WTC11 (cell line): ENCODE measurements around the gene SEZ6. TPM values are rescaled to one million over a fixed set of nuclear protein-coding genes. Genes with fewer than 3 reads are reported as not detected.

Experiments
- ATAC-seq: fragments of 200-7000 bp; cut with Tn5 transposase; 2 replicates; pipeline ENCODE4 v1.10.0; 2021; ENCODE audit warnings: mild to moderate bottlenecking, moderate library complexity
- CTCF ChIA-PET: fragments of 300-600 bp; sonication (Branson Sonifier 250); formaldehyde crosslinking; loops from one replicate; lab custom pipeline; 2021; ENCODE audit warnings: antibody characterized with exemption; lab: Charles Lee
- POLR2A ChIA-PET: fragments of 350-600 bp; sonication (Branson Sonifier 250); formaldehyde crosslinking; loops from one replicate; lab custom pipeline; 2021; ENCODE audit warnings: antibody characterized with exemption; lab: Charles Lee
- DNase-seq: peaks from one replicate; pipeline ENCODE4 v3.0.0; 2021; ENCODE audit warnings: low spot score
- H3K27ac Mint-ChIP-seq: 2 replicates; pipeline ENCODE4 v1.8.0; 2021; ENCODE audit warnings: mixed read lengths
- H3K27me3 Mint-ChIP-seq: 2 replicates; pipeline ENCODE4 v1.8.0; 2021; ENCODE audit warnings: low read depth, mild to moderate bottlenecking, moderate library complexity, mixed read lengths
- H3K36me3 Mint-ChIP-seq: 2 replicates; pipeline ENCODE4 v1.8.0; 2021; ENCODE audit warnings: mixed read lengths
- H3K4me1 Mint-ChIP-seq: 2 replicates; pipeline ENCODE4 v1.8.0; 2022; ENCODE audit warnings: mixed read lengths
- H3K4me3 Mint-ChIP-seq: 2 replicates; pipeline ENCODE4 v1.8.0; 2021; ENCODE audit warnings: mild to moderate bottlenecking, moderate library complexity, mixed read lengths
- H3K9me3 Mint-ChIP-seq: 2 replicates; pipeline ENCODE4 v1.8.0; 2021; ENCODE audit warnings: mixed read lengths
- CTCF ChIP-seq: fragments of 200-600 bp; IDR thresholded peaks from 2 replicates; pipeline ENCODE4 v1.8.0; 2022; ENCODE audit warnings: antibody characterized with exemption
- GRHL2 ChIP-seq: fragments of 250-450 bp; sonication (Bioruptor Pico); IDR thresholded peaks from 2 replicates; pipeline ENCODE4 v1.8.0; 2022; ENCODE audit warnings: mild to moderate bottlenecking, moderate library complexity; ENCODE audit not compliant: insufficient replicate concordance, severe bottlenecking
- GTF2I ChIP-seq: fragments of 250-450 bp; sonication (Bioruptor Pico); conservative IDR thresholded peaks from 2 replicates; pipeline ENCODE4 v1.4.0; 2021; ENCODE audit warnings: mild to moderate bottlenecking
- IRF1 ChIP-seq: sonication (generic); formaldehyde crosslinking; IDR thresholded peaks from 2 replicates; pipeline ENCODE4 v1.8.0; 2023; ENCODE audit warnings: missing genetic modification reagents
- JUN ChIP-seq: sonication (generic); formaldehyde crosslinking; IDR thresholded peaks from 2 replicates; pipeline ENCODE4 v1.8.0; 2023; ENCODE audit warnings: mild to moderate bottlenecking, missing genetic modification reagents
- NR3C1 ChIP-seq: sonication (generic); formaldehyde crosslinking; conservative IDR thresholded peaks from 2 replicates; pipeline ENCODE4 v1.8.1; 2023; ENCODE audit warnings: low read depth, mild to moderate bottlenecking, missing genetic modification reagents
- PRDM15 ChIP-seq: sonication (generic); formaldehyde crosslinking; IDR thresholded peaks from 2 replicates; pipeline ENCODE4 v1.8.0; 2022; ENCODE audit warnings: missing genetic modification reagents
- SP1 ChIP-seq: sonication (generic); formaldehyde crosslinking; conservative IDR thresholded peaks from 2 replicates; pipeline ENCODE4 v1.8.1; 2022; ENCODE audit warnings: missing genetic modification reagents
- TCF7 ChIP-seq: sonication (generic); formaldehyde crosslinking; IDR thresholded peaks from 2 replicates; pipeline ENCODE4 v1.8.0; 2022; ENCODE audit warnings: mild to moderate bottlenecking, low read depth, missing genetic modification reagents, moderate library complexity
- TEAD4 ChIP-seq: sonication (generic); formaldehyde crosslinking; IDR thresholded peaks from 2 replicates; pipeline ENCODE4 v1.8.0; 2022; ENCODE audit warnings: mild to moderate bottlenecking, missing genetic modification reagents
- USF2 ChIP-seq: sonication (generic); formaldehyde crosslinking; IDR thresholded peaks from 2 replicates; pipeline ENCODE4 v1.8.1; 2023; ENCODE audit warnings: mild to moderate bottlenecking, missing genetic modification reagents, moderate library complexity
- ZNF232 ChIP-seq: sonication (generic); formaldehyde crosslinking; IDR thresholded peaks from 2 replicates; pipeline ENCODE4 v1.8.0; 2022; ENCODE audit warnings: mild to moderate bottlenecking, missing genetic modification reagents
- ZNF263 ChIP-seq: sonication (generic); formaldehyde crosslinking; IDR thresholded peaks from 2 replicates; pipeline ENCODE4 v1.8.1; 2022; ENCODE audit warnings: low read depth, mild to moderate bottlenecking, moderate library complexity, missing genetic modification reagents
- total RNA-seq: library from RNA; stranded (reverse); gene quantifications from 3 replicates; pipeline ENCODE4 v1.2.3, GENCODE V29; 2021
- TF ChIP-seq, protein P1 (sequence below): fragments of 250-450 bp; sonication (Bioruptor Pico); IDR thresholded peaks from 2 replicates; pipeline ENCODE4 v1.8.0; 2021; ENCODE audit warnings: mild to moderate bottlenecking
- TF ChIP-seq, protein P2 (sequence below): sonication (generic); formaldehyde crosslinking; IDR thresholded peaks from 2 replicates; pipeline ENCODE4 v1.8.1; 2022; ENCODE audit warnings: mild to moderate bottlenecking, moderate library complexity, missing genetic modification reagents

The SEZ6 gene
- total RNA-seq, 1 experiment from 2014 or later, result 3.0 TPM

- Mint-ChIP-seq H3K4me1 (peaks cover 61% of the 10 kb centered on the region), H3K27me3 (peaks cover 41% of the 10 kb centered on the region)
- CTCF ChIA-PET, result interaction anchor here (1.3 to 17.6 kb wide), 4 partner anchors 43 to 258 kb away, joined by 3 to 228 read pairs (median 14); no protein-coding TSS in a partner anchor
Observed at GRCh38 chr17:29008591-29008990, 2.8 kb upstream of the SEZ6 start.

GRCh38 chr17:29007860-29008455 is 2.1 kb upstream of the SEZ6 start:
- CTCF ChIA-PET, result interaction anchor here (1.0 to 17.6 kb wide), 6 partner anchors 12 to 257 kb away, joined by 3 to 228 read pairs (median 4); no protein-coding TSS in a partner anchor
- no peak for DNase-seq

More at GRCh38 chr17:29008591-29008990, 2.8 kb upstream of the SEZ6 start:
- ATAC-seq (no peak), DNase-seq (no peak)
- Mint-ChIP-seq H3K4me3 (no peak overlapping the region), H3K36me3 (no peaks in the 10 kb centered on the region), H3K9me3 (no peaks in the 10 kb centered on the region), H3K27ac (no peak overlapping the region)
- TF ChIP-seq USF2, result no peak
- TF ChIP-seq SP1 (CRISPR knock-in tag), result no peak
- no peak for TF ChIP-seq PRDM15
- TF ChIP-seq ZNF263 (CRISPR knock-in tag), result no peak
- TF ChIP-seq GRHL2, result no peak
- TF ChIP-seq, all 79 proteins: peak for 0
- POLR2A ChIA-PET, result interaction anchor here (0.9 to 1.5 kb wide), 3 partner anchors 9 to 57 kb away, joined by 3 read pairs; partner anchors contain the start of gene PHF12

More at GRCh38 chr17:29007860-29008455, 2.1 kb upstream of the SEZ6 start:
- no peak overlapping the region for H3K4me3 Mint-ChIP-seq
- H3K36me3 Mint-ChIP-seq, result no peaks in the 10 kb centered on the region
- H3K27ac Mint-ChIP-seq, result no peak overlapping the region
- POLR2A ChIA-PET, result interaction anchor here (0.9 to 1.5 kb wide), 3 partner anchors 9 to 56 kb away, joined by 3 read pairs; partner anchors contain the start of gene PHF12
- H3K4me1 Mint-ChIP-seq, result peaks cover 66% of the 10 kb centered on the region
- TF ChIP-seq JUN (CRISPR knock-in tag), result no peak
- TF ChIP-seq IRF1 (CRISPR knock-in tag), result no peak
- TF ChIP-seq GTF2I, result no peak
- TF ChIP-seq CTCF, result no peak
- no peak for TF ChIP-seq ZNF232
- no peak for TF ChIP-seq NR3C1 (CRISPR knock-in tag)
- TF ChIP-seq, protein P1, sequence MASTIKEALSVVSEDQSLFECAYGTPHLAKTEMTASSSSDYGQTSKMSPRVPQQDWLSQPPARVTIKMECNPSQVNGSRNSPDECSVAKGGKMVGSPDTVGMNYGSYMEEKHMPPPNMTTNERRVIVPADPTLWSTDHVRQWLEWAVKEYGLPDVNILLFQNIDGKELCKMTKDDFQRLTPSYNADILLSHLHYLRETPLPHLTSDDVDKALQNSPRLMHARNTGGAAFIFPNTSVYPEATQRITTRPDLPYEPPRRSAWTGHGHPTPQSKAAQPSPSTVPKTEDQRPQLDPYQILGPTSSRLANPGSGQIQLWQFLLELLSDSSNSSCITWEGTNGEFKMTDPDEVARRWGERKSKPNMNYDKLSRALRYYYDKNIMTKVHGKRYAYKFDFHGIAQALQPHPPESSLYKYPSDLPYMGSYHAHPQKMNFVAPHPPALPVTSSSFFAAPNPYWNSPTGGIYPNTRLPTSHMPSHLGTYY (CRISPR knock-in tag), result no peak
- no peak for TF ChIP-seq TCF7 (CRISPR knock-in tag)
- TF ChIP-seq, protein P2, sequence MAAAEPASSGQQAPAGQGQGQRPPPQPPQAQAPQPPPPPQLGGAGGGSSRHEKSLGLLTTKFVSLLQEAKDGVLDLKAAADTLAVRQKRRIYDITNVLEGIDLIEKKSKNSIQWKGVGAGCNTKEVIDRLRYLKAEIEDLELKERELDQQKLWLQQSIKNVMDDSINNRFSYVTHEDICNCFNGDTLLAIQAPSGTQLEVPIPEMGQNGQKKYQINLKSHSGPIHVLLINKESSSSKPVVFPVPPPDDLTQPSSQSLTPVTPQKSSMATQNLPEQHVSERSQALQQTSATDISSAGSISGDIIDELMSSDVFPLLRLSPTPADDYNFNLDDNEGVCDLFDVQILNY, result no peak
- TF ChIP-seq TEAD4, result no peak
- TF ChIP-seq PRDM15, result no peak
- H3K9me3 Mint-ChIP-seq, result no peaks in the 10 kb centered on the region
- H3K27me3 Mint-ChIP-seq, result peaks cover 47% of the 10 kb centered on the region
- peak; percentile 36 for ATAC-seq
